Measurements from ENCODE around the gene PTPN1. TPM values are rescaled to one million over a fixed set of nuclear protein-coding genes. Genes with fewer than 3 reads are reported as not detected.

PTPN1 gene
- total and polyA plus RNA-seq, 4 donors = 5.8 to 10.6 (median 9.7) TPM

DNA sequence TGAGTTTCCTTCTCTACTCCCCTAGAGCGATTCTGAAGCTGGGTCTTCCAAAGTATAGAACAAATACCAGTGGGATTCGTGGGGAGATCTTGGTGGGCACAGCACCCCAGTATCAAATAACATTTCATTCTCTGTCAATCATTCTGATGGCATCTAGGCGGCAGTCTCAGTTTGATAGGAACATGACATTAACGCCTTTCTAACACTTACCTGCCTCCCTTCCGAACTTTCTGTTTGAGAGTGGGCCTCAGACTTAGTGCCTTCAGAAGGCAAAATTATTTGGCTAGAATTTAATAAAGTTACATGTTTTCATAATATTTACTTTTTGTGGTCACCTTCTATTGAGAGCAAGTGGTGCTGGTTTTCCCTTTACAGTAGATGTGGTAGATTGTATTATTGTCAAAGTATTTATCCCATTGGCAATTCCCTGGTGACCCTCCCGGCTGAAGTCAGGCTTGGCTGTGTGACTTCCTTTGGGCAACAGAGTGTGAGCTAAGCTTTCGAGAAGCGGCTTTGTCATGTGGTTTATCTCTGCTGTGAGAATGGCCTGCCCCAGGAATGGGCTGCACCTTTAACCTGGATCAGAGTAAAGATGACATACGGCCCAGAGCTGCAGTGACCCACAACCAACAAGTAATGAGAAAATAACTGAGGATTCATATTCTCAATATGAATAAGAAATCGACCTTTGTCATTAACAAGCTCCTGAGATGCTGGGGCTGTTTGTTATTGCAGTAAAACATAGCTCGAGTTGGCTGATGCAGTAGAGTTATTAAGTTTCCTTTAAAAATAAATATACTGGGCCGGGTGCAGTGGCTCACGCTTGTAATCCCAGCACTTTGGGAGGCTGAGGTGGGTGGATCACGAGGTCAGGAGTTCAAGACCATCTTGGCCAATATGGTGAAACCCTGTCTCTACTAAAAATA lies 45.2 kb upstream of the PTPN1 start:
- H3K4me1 ChIP-seq (ENCODE audit: control insufficient read depth in 4 of 4, insufficient read depth in 4 of 4, low read length in 3 of 4) = peaks cover 7 to 26% (median 13%) of the 10 kb centered on the region in 4 donors
- peak overlapping the region in 1 of 2 donors; percentile 1 for H3K9ac ChIP-seq (ENCODE audit: low read depth in 1 of 2, low read length in 2 of 2)
- no peaks in the 10 kb centered on the region for H3K27me3 ChIP-seq (ENCODE audit: control insufficient read depth in 4 of 4, insufficient read depth in 4 of 4, low read length in 3 of 4)
- DNase-seq (ENCODE audit: low spot score) = no peak
- H3K27ac ChIP-seq (ENCODE audit: low read depth in 1 of 2, low read length in 2 of 2) = no peak overlapping the region
- no peaks in the 10 kb centered on the region for H3K36me3 ChIP-seq (ENCODE audit: control insufficient read depth in 4 of 4, insufficient read depth in 3 of 4, low read depth in 1 of 4, low read length in 3 of 4)
- WGBS = 79% methylated on average over 14 of the region's 14 CpGs
- no peak overlapping the region for H3K4me3 ChIP-seq (ENCODE audit: low read depth in 1 of 3, low read length in 3 of 3)
- H3K9me3 ChIP-seq (ENCODE audit: control insufficient read depth in 4 of 4, low read length in 3 of 4) = no peaks in the 10 kb centered on the region
- TF ChIP-seq HNF4G (IDR thresholded peaks at IDR 0.05) (no peak), NR2F2 (IDR thresholded peaks at IDR 0.05) (no peak), EGR1 (IDR thresholded peaks at IDR 0.05; ENCODE audit: low read depth in 2 of 2) (no peak), ATF3 (IDR thresholded peaks at IDR 0.05) (no peak), REST (IDR thresholded peaks at IDR 0.05) (no peak), RAD21 (IDR thresholded peaks at IDR 0.05) (no peak), YY1 (IDR thresholded peaks at IDR 0.05) (no peak), HNF4A (conservative IDR thresholded peaks at IDR 0.05) (no peak), JUND (IDR thresholded peaks at IDR 0.05) (no peak), RXRA (IDR thresholded peaks at IDR 0.05) (no peak), FOXA2 (IDR thresholded peaks at IDR 0.05) (no peak), GABPA (IDR thresholded peaks at IDR 0.05 in 1 of 2, conservative IDR thresholded peaks at IDR 0.05 in 1 of 2) (no peak)
- TF ChIP-seq, protein P1, sequence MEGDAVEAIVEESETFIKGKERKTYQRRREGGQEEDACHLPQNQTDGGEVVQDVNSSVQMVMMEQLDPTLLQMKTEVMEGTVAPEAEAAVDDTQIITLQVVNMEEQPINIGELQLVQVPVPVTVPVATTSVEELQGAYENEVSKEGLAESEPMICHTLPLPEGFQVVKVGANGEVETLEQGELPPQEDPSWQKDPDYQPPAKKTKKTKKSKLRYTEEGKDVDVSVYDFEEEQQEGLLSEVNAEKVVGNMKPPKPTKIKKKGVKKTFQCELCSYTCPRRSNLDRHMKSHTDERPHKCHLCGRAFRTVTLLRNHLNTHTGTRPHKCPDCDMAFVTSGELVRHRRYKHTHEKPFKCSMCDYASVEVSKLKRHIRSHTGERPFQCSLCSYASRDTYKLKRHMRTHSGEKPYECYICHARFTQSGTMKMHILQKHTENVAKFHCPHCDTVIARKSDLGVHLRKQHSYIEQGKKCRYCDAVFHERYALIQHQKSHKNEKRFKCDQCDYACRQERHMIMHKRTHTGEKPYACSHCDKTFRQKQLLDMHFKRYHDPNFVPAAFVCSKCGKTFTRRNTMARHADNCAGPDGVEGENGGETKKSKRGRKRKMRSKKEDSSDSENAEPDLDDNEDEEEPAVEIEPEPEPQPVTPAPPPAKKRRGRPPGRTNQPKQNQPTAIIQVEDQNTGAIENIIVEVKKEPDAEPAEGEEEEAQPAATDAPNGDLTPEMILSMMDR (IDR thresholded peaks at IDR 0.05; ENCODE audit: low read depth, low read length, missing input control) = no peak

- H3K9me3 ChIP-seq (ENCODE audit: control insufficient read depth in 4 of 4, low read length in 3 of 4) = no peaks in the 10 kb centered on the region
- H3K27me3 ChIP-seq (ENCODE audit: control insufficient read depth in 4 of 4, insufficient read depth in 4 of 4, low read length in 3 of 4) = no peaks in the 10 kb centered on the region
- no peak for TF ChIP-seq SP1 (IDR thresholded peaks at IDR 0.05)
- TF ChIP-seq, protein P2, sequence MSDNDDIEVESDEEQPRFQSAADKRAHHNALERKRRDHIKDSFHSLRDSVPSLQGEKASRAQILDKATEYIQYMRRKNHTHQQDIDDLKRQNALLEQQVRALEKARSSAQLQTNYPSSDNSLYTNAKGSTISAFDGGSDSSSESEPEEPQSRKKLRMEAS (IDR thresholded peaks at IDR 0.05) = no peak
- no peak for TF ChIP-seq EGR1 (IDR thresholded peaks at IDR 0.05; ENCODE audit: low read depth in 2 of 2)
- no peak for TF ChIP-seq GABPA (IDR thresholded peaks at IDR 0.05 in 1 of 2, conservative IDR thresholded peaks at IDR 0.05 in 1 of 2)
- no peak for TF ChIP-seq TAF1 (conservative IDR thresholded peaks at IDR 0.05)
- TF ChIP-seq REST (IDR thresholded peaks at IDR 0.05) = no peak
- TF ChIP-seq FOXA2 (IDR thresholded peaks at IDR 0.05) = no peak
- no peak for TF ChIP-seq JUND (IDR thresholded peaks at IDR 0.05)
- no peak for TF ChIP-seq FOXA1 (IDR thresholded peaks at IDR 0.05)
- no peak overlapping the region for H3K27ac ChIP-seq (ENCODE audit: low read depth in 1 of 2, low read length in 2 of 2)
- H3K36me3 ChIP-seq (ENCODE audit: control insufficient read depth in 4 of 4, insufficient read depth in 3 of 4, low read depth in 1 of 4, low read length in 3 of 4) = no peaks in the 10 kb centered on the region
- H3K4me3 ChIP-seq (ENCODE audit: low read depth in 1 of 3, low read length in 3 of 3) = no peak overlapping the region
- WGBS = 81% methylated on average over 6 of the region's 6 CpGs
- peaks cover 13 to 28% (median 16%) of the 10 kb centered on the region in 4 donors for H3K4me1 ChIP-seq (ENCODE audit: control insufficient read depth in 4 of 4, insufficient read depth in 4 of 4, low read length in 3 of 4)
- H3K9ac ChIP-seq (ENCODE audit: low read depth in 1 of 2, low read length in 2 of 2) = no peak overlapping the region
- DNase-seq (ENCODE audit: low spot score) = no peak
These were observed 43.0 kb upstream of the PTPN1 start for GRCh38 chr20:50467174-50467573.
